ENCODE results near the gene VSX1. TPM values are rescaled to one million over a fixed set of nuclear protein-coding genes. Genes with fewer than 3 reads are reported as not detected.

VSX1 gene
- total RNA-seq, 2 donors from 2014 or later: not detected

DNA sequence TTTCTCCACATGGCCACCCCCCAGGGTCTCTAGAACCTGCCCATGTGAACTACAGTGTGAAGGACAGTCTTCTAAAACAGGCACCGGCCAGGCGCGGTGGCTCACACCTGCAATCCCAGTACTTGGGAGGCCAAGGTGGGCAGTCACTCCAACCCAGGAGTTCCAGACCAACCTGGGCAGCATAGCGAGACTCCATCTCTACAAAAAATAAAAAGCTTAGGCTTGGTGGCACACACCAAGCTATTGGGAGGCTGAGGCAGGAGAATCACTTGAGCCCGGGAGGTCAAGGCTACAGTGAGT, 37.7 kb downstream of the VSX1 start:
- Mint-ChIP-seq H3K4me1 (no peaks in the 10 kb centered on the region), H3K4me3 (no peak overlapping the region), H3K36me3 (ENCODE audit: low read depth) (no peaks in the 10 kb centered on the region), H3K27ac (no peak overlapping the region), H3K9me3 (no peaks in the 10 kb centered on the region), H3K27me3 (ENCODE audit: insufficient read depth) (peaks cover 15% of the 10 kb centered on the region)
- H3K9me3 ChIP-seq (ENCODE audit: control insufficient read depth, low read length): no peaks in the 10 kb centered on the region
- TF ChIP-seq, protein P1, sequence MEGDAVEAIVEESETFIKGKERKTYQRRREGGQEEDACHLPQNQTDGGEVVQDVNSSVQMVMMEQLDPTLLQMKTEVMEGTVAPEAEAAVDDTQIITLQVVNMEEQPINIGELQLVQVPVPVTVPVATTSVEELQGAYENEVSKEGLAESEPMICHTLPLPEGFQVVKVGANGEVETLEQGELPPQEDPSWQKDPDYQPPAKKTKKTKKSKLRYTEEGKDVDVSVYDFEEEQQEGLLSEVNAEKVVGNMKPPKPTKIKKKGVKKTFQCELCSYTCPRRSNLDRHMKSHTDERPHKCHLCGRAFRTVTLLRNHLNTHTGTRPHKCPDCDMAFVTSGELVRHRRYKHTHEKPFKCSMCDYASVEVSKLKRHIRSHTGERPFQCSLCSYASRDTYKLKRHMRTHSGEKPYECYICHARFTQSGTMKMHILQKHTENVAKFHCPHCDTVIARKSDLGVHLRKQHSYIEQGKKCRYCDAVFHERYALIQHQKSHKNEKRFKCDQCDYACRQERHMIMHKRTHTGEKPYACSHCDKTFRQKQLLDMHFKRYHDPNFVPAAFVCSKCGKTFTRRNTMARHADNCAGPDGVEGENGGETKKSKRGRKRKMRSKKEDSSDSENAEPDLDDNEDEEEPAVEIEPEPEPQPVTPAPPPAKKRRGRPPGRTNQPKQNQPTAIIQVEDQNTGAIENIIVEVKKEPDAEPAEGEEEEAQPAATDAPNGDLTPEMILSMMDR (conservative IDR thresholded peaks at IDR 0.05): no peak
- no peaks in the 10 kb centered on the region for H3K4me1 ChIP-seq (ENCODE audit: control insufficient read depth, insufficient read depth, low read length)
- H3K9ac ChIP-seq (ENCODE audit: extremely low read depth, low read length, poor library complexity, severe bottlenecking): no peak overlapping the region
- H3K36me3 ChIP-seq (ENCODE audit: control insufficient read depth, insufficient read depth, low read length): no peaks in the 10 kb centered on the region
- DNase-seq: no peak
- peaks cover 18% of the 10 kb centered on the region for H3K27me3 ChIP-seq (ENCODE audit: control insufficient read depth, insufficient read depth, low read length, poor library complexity, severe bottlenecking)
- H3K4me3 ChIP-seq (ENCODE audit: low read length): no peak overlapping the region
- WGBS, 2 experiments (ENCODE audit: insufficient coverage in 1 of 2, insufficient read length in 1 of 2): 94 to 100% methylated on average over 2 to 5 of the region's 5 CpGs
- H3K27ac ChIP-seq (ENCODE audit: low read depth, low read length): no peak overlapping the region

GRCh38 chr20:25043499-25044260, 38.3 kb downstream of the VSX1 start:
- Histone ChIP-seq H3K36me3 (ENCODE audit: control insufficient read depth, insufficient read depth, low read length) (no peaks in the 10 kb centered on the region), H3K4me3 (ENCODE audit: low read length) (no peak overlapping the region), H3K9ac (ENCODE audit: extremely low read depth, low read length, poor library complexity, severe bottlenecking) (no peak overlapping the region), H3K27me3 (ENCODE audit: control insufficient read depth, insufficient read depth, low read length, poor library complexity, severe bottlenecking) (peaks cover 14% of the 10 kb centered on the region), H3K4me1 (ENCODE audit: control insufficient read depth, insufficient read depth, low read length) (no peaks in the 10 kb centered on the region), H3K27ac (ENCODE audit: low read depth, low read length) (no peak overlapping the region), H3K9me3 (ENCODE audit: control insufficient read depth, low read length) (no peaks in the 10 kb centered on the region)
- no peak for DNase-seq
- Mint-ChIP-seq H3K4me1 (no peaks in the 10 kb centered on the region), H3K4me3 (no peak overlapping the region), H3K27me3 (ENCODE audit: insufficient read depth) (peaks cover 10% of the 10 kb centered on the region), H3K9me3 (no peaks in the 10 kb centered on the region), H3K27ac (no peak overlapping the region), H3K36me3 (ENCODE audit: low read depth) (no peaks in the 10 kb centered on the region)
- WGBS, 2 experiments (ENCODE audit: insufficient coverage in 1 of 2, insufficient read length in 1 of 2): 92 to 95% methylated on average over 4 to 9 of the region's 9 CpGs
- TF ChIP-seq, protein P1 (conservative IDR thresholded peaks at IDR 0.05): no peak

- H3K9me3 Mint-ChIP-seq: no peaks in the 10 kb centered on the region
- H3K27me3 ChIP-seq (ENCODE audit: control insufficient read depth, insufficient read depth, low read length, poor library complexity, severe bottlenecking): peaks cover 6% of the 10 kb centered on the region
- H3K4me3 Mint-ChIP-seq: no peak overlapping the region
- H3K27me3 Mint-ChIP-seq (ENCODE audit: insufficient read depth): peaks cover 7% of the 10 kb centered on the region
- 90 to 92% methylated on average over 7 to 14 of the region's 14 CpGs for WGBS, 2 experiments (ENCODE audit: insufficient coverage in 1 of 2, insufficient read length in 1 of 2)
- H3K36me3 Mint-ChIP-seq (ENCODE audit: low read depth): no peaks in the 10 kb centered on the region
- H3K9me3 ChIP-seq (ENCODE audit: control insufficient read depth, low read length): no peaks in the 10 kb centered on the region
- H3K27ac Mint-ChIP-seq: no peak overlapping the region
- no peaks in the 10 kb centered on the region for H3K4me1 Mint-ChIP-seq
- H3K9ac ChIP-seq (ENCODE audit: extremely low read depth, low read length, poor library complexity, severe bottlenecking): no peak overlapping the region
- no peaks in the 10 kb centered on the region for H3K4me1 ChIP-seq (ENCODE audit: control insufficient read depth, insufficient read depth, low read length)
- TF ChIP-seq, protein P1 (conservative IDR thresholded peaks at IDR 0.05): no peak
- H3K4me3 ChIP-seq (ENCODE audit: low read length): no peak overlapping the region
- no peaks in the 10 kb centered on the region for H3K36me3 ChIP-seq (ENCODE audit: control insufficient read depth, insufficient read depth, low read length)
- H3K27ac ChIP-seq (ENCODE audit: low read depth, low read length): no peak overlapping the region
- DNase-seq: peak; percentile 57
These were observed 39.1 kb downstream of the VSX1 start for GRCh38 chr20:25042531-25043498.

Measured in endodermal cell (in vitro differentiated cells).